Endodermal cell (in vitro differentiated cells): ENCODE data around the gene ATP5PB. TPM values are rescaled to one million over a fixed set of nuclear protein-coding genes. Genes with fewer than 3 reads are reported as not detected.

Experiments used
- DNase-seq: peaks from one replicate; pipeline ENCODE4 v3.0.0-alpha.2; 2017
- H3K27ac ChIP-seq: 2 replicates; pipeline ENCODE4 v1.5.1; 2013; ENCODE audit warnings: mild to moderate bottlenecking, low read depth, low read length, moderate library complexity
- H3K27me3 ChIP-seq: 2 replicates; pipeline ENCODE4 v1.6.1; 2013; ENCODE audit warnings: mild to moderate bottlenecking, low read length, moderate library complexity; ENCODE audit not compliant: insufficient read depth, control insufficient read depth, poor library complexity, severe bottlenecking
- H3K36me3 ChIP-seq: 2 replicates; pipeline ENCODE4 v1.7.0; 2013; ENCODE audit warnings: mild to moderate bottlenecking, low read length, moderate library complexity; ENCODE audit not compliant: control insufficient read depth, insufficient read depth
- H3K4me1 ChIP-seq: one replicate; pipeline ENCODE4 v1.7.0; 2013; ENCODE audit warnings: low read length; ENCODE audit not compliant: control insufficient read depth, insufficient read depth
- H3K4me3 ChIP-seq: 2 replicates; pipeline ENCODE4 v1.5.1; 2013; ENCODE audit warnings: mild to moderate bottlenecking, low read length, moderate library complexity
- H3K9ac ChIP-seq: 2 replicates; pipeline ENCODE4 v1.6.1; 2013; ENCODE audit warnings: mild to moderate bottlenecking, low read length, moderate library complexity; ENCODE audit not compliant: poor library complexity, severe bottlenecking; ENCODE audit errors: extremely low read depth
- H3K9me3 ChIP-seq: 2 replicates; pipeline ENCODE4 v1.6.1; 2013; ENCODE audit warnings: mild to moderate bottlenecking, low read length, moderate library complexity; ENCODE audit not compliant: control insufficient read depth
- H3K27ac Mint-ChIP-seq: 2 replicates; pipeline ENCODE4 v1.8.0; 2020; ENCODE audit warnings: mixed read lengths
- H3K27me3 Mint-ChIP-seq: 2 replicates; pipeline ENCODE4 v1.8.0; 2021; ENCODE audit warnings: mild to moderate bottlenecking, mixed read lengths; ENCODE audit not compliant: insufficient read depth
- H3K36me3 Mint-ChIP-seq: 2 replicates; pipeline ENCODE4 v1.8.0; 2020; ENCODE audit warnings: low read depth, mixed read lengths
- H3K4me1 Mint-ChIP-seq: 2 replicates; pipeline ENCODE4 v1.8.0; 2020; ENCODE audit warnings: mixed read lengths
- H3K4me3 Mint-ChIP-seq: 2 replicates; pipeline ENCODE4 v1.8.0; 2020; ENCODE audit warnings: mild to moderate bottlenecking, moderate library complexity, mixed read lengths
- H3K9me3 Mint-ChIP-seq: 2 replicates; pipeline ENCODE4 v1.8.0; 2020; ENCODE audit warnings: mild to moderate bottlenecking, mixed read lengths
- CTCF ChIP-seq: fragments of 200-600 bp; sonication (generic); conservative IDR thresholded peaks from 2 replicates; pipeline ENCODE4 v1.5.0; 2021; ENCODE audit warnings: antibody characterized with exemption, mild to moderate bottlenecking
- WGBS, 2 experiments: methylation state at CpG; one replicate each; pipeline versions ENCODE4 v1.1.5 to v1.1.7; 2013; ENCODE audit warnings: missing lambda C conversion rate in 2 of 2, mixed read lengths in 1 of 2; ENCODE audit not compliant: insufficient coverage in 1 of 2, insufficient read length in 1 of 2; 5-methylcytosine and 5-hydroxymethylcytosine counted together
- long read RNA-seq, 4 experiments: library from polyadenylated mRNA in 2 of 4; library from RNA in 1 of 4; library from capped mRNA in 1 of 4; stranded (forward) in 3 of 4; unstranded in 1 of 4; transcript quantifications; one replicate each; pipeline ENCODE4 v2.0.0, GENCODE V29; 2020 to 2021; ENCODE audit warnings: inconsistent platforms in 1 of 4
- polyA plus RNA-seq, 2 experiments: library from polyadenylated mRNA; stranded (reverse); fragments of 50-300 nt; gene quantifications; one replicate each; pipeline ENCODE4 v1.2.3, GENCODE V29; 2013
- total RNA-seq, 2 donors: library from RNA; stranded (reverse); fragmentation: NEBNext Ultra II Directional in 1 of 2; extraction: Animal tissue kit (Norgen Biotek cat#: 25700) in 1 of 2; gene quantifications; 2 replicates in 1 of 2; 3 replicates in 1 of 2; pipeline ENCODE4 v1.2.1, GENCODE V29; 2021

ATP5PB gene
- total RNA-seq, result 100 to 1,000 TPM; 165 to 181 TPM
- 310 TPM for polyA plus RNA-seq (2013, experiment 1 of 2)
- polyA plus RNA-seq (2013, experiment 2 of 2), result 311 TPM
- long read RNA-seq, experiment 1, transcript ATP5PB-202 (7 exons, 3,156 nt), result major isoform, 63 of 95 reads
- long read RNA-seq, experiment 1, partial matches to known transcripts, result 15 of 95 reads
- long read RNA-seq, experiment 1, other reads (novel, unspliced or antisense), result 16 of 95 reads
- long read RNA-seq, experiment 2, transcript ATP5PB-202 (7 exons, 3,156 nt), result major isoform, 137 of 148 reads
- long read RNA-seq, experiment 2, transcript ATP5PB-201 (6 exons, 1,040 nt), result minor isoform, 5 of 148 reads
- long read RNA-seq, experiment 2, partial matches to known transcripts, result 5 of 148 reads
- long read RNA-seq, experiment 2, other reads (novel, unspliced or antisense), result 0 of 148 reads
- long read RNA-seq, experiment 3, transcript ATP5PB-202 (7 exons, 3,156 nt), result major isoform, 334 of 343 reads
- long read RNA-seq, experiment 3, partial matches to known transcripts, result 1 of 343 reads
- long read RNA-seq, experiment 3, other reads (novel, unspliced or antisense), result 4 of 343 reads
- long read RNA-seq, experiment 4, transcript ATP5PB-202 (7 exons, 3,156 nt), result major isoform, 755 of 787 reads
- long read RNA-seq, experiment 4, transcript ATP5PB-201 (6 exons, 1,040 nt), result minor isoform, 16 of 787 reads
- long read RNA-seq, experiment 4, partial matches to known transcripts, result 8 of 787 reads
- long read RNA-seq, experiment 4, other reads (novel, unspliced or antisense), result 7 of 787 reads

- Histone ChIP-seq H3K27me3 (no peaks in the 10 kb centered on the region), H3K4me1 (peaks cover 2% of the 10 kb centered on the region), H3K4me3 (peak within 1 kb of the TSS; percentile 99), H3K9me3 (no peaks in the 10 kb centered on the region), H3K27ac (peak within 1 kb of the TSS; percentile 65), H3K9ac (peak within 1 kb of the TSS; percentile 94), H3K36me3 (peaks cover 43% of the 10 kb centered on the region)
- WGBS, 2 experiments, result 0 to 1% methylated on average over 30 to 54 of the region's 54 CpGs
- H3K4me1 Mint-ChIP-seq, result peaks cover 32% of the 10 kb centered on the region
- H3K9me3 Mint-ChIP-seq, result no peaks in the 10 kb centered on the region
- peak; percentile 97 for DNase-seq
- peak within 1 kb of the TSS; percentile 99 for H3K4me3 Mint-ChIP-seq
- peak within 1 kb of the TSS; percentile 97 for H3K27ac Mint-ChIP-seq
- peaks cover 38% of the 10 kb centered on the region for H3K36me3 Mint-ChIP-seq
- no peaks in the 10 kb centered on the region for H3K27me3 Mint-ChIP-seq
- no peak for TF ChIP-seq CTCF
Observed at GRCh38 chr1:111448918-111449702, at the start of gene ATP5PB, which contains the start of gene WDR77. Gene ATP5PB, plus strand, starts transcription at chr1:111449464. Its CDS starts 78 bp downstream, at chr1:111449542. Gene WDR77, minus strand, starts transcription at chr1:111449256. Its CDS starts 87 bp downstream, at chr1:111449169.

GRCh38 chr1:111399792-111400610, 49.3 kb upstream of the ATP5PB start:
- peak; percentile 86 for TF ChIP-seq CTCF
- Mint-ChIP-seq H3K36me3 (no peaks in the 10 kb centered on the region), H3K9me3 (peaks cover 14% of the 10 kb centered on the region), H3K4me1 (peaks cover 22% of the 10 kb centered on the region), H3K4me3 (no peak overlapping the region), H3K27me3 (no peaks in the 10 kb centered on the region), H3K27ac (no peak overlapping the region)
- Histone ChIP-seq H3K4me1 (peaks cover 5% of the 10 kb centered on the region), H3K27me3 (peaks cover 7% of the 10 kb centered on the region), H3K36me3 (no peaks in the 10 kb centered on the region), H3K9ac (no peak overlapping the region), H3K9me3 (no peaks in the 10 kb centered on the region), H3K4me3 (no peak overlapping the region), H3K27ac (no peak overlapping the region)
- DNase-seq, result peak; percentile 82
- 50 to 72% methylated on average over 4 to 8 of the region's 9 CpGs for WGBS, 2 experiments
